Liver (tissue), 9 donors: ENCODE measurements around the gene CTTN. TPM values are rescaled to one million over a fixed set of nuclear protein-coding genes. Genes with fewer than 3 reads are reported as not detected.

Experiments
- DNase-seq: peaks from one replicate; pipeline ENCODE4 v3.0.0-alpha.2; 2017; ENCODE audit warnings: low spot score
- H3K27ac ChIP-seq, 2 donors: one replicate each; pipeline ENCODE4 v1.7.0; 2013; ENCODE audit warnings: inconsistent platforms in 2 of 2, low read length in 2 of 2, control low read depth in 1 of 2, low read depth in 1 of 2, mild to moderate bottlenecking in 1 of 2
- H3K27me3 ChIP-seq, 4 donors: one replicate each; pipeline versions ENCODE4 v1.6.1 to v1.7.0; 2013; ENCODE audit warnings: low read length in 3 of 4, inconsistent platforms in 1 of 4, mild to moderate bottlenecking in 1 of 4, moderate library complexity in 1 of 4; ENCODE audit not compliant: control insufficient read depth in 4 of 4, insufficient read depth in 4 of 4
- H3K36me3 ChIP-seq, 4 donors: one replicate each; pipeline versions ENCODE4 v1.6.1 to v1.7.0; 2013; ENCODE audit warnings: low read length in 3 of 4, mild to moderate bottlenecking in 3 of 4, low read depth in 1 of 4, moderate library complexity in 1 of 4; ENCODE audit not compliant: control insufficient read depth in 4 of 4, insufficient read depth in 3 of 4
- H3K4me1 ChIP-seq, 4 donors: one replicate each; pipeline versions ENCODE4 v1.6.1 to v1.7.0; 2013; ENCODE audit warnings: low read length in 3 of 4, mild to moderate bottlenecking in 3 of 4, moderate library complexity in 1 of 4; ENCODE audit not compliant: control insufficient read depth in 4 of 4, insufficient read depth in 4 of 4
- H3K4me3 ChIP-seq, 3 donors: one replicate each; pipeline versions ENCODE4 v1.6.1 to v1.7.0; 2013; ENCODE audit warnings: low read length in 3 of 3, control low read depth in 1 of 3, low read depth in 1 of 3, mild to moderate bottlenecking in 1 of 3
- H3K9ac ChIP-seq, 2 donors: one replicate each; pipeline ENCODE4 v1.7.0; 2013; ENCODE audit warnings: low read length in 2 of 2, mild to moderate bottlenecking in 2 of 2, moderate library complexity in 2 of 2, control low read depth in 1 of 2, low read depth in 1 of 2
- H3K9me3 ChIP-seq, 4 donors: one replicate each; pipeline versions ENCODE4 v1.6.1 to v1.7.0; 2013; ENCODE audit warnings: low read length in 3 of 4; ENCODE audit not compliant: control insufficient read depth in 4 of 4
- ATF3 ChIP-seq: IDR thresholded peaks from 2 replicates; pipeline ENCODE4 v1.6.1; 2016; ENCODE audit warnings: antibody characterized with exemption
- FOXA2 ChIP-seq: IDR thresholded peaks from 2 replicates; pipeline ENCODE4 v1.6.1; 2016; ENCODE audit warnings: antibody characterized with exemption
- HNF4A ChIP-seq, 2 donors: conservative IDR thresholded peaks; 2 replicates each; pipeline ENCODE4 v1.6.1; 2016; ENCODE audit warnings: antibody characterized with exemption in 2 of 2, mild to moderate bottlenecking in 2 of 2
- HNF4G ChIP-seq: IDR thresholded peaks from 2 replicates; pipeline ENCODE4 v1.6.1; 2016; ENCODE audit warnings: antibody characterized with exemption
- WGBS: extraction: QIAGEN DNeasy Blood & Tissue Kit; methylation state at CpG from one replicate; pipeline ENCODE4 v1.1.7; 2013; 5-methylcytosine and 5-hydroxymethylcytosine counted together
- polyA plus RNA-seq, 2 donors: library from polyadenylated mRNA; stranded (reverse) in 1 of 2; unstranded in 1 of 2; fragments of 200-250 nt in 1 of 2; fragments of >200 nt in 1 of 2; fragmentation: Nextera tagmentation in 1 of 2; extraction: Ambion mirVana in 1 of 2; gene quantifications; one replicate each; pipeline versions ENCODE4 v1.2.1 to v1.2.3, GENCODE V29; 2013 to 2015
- total RNA-seq, 2 donors: library from RNA; depleted of rRNA; stranded (reverse); fragments of >200 nt; gene quantifications; one replicate each; pipeline ENCODE4 v1.2.3, GENCODE V29; 2014
- TF ChIP-seq, protein P1 (sequence below): fragments of 150-350 bp; IDR thresholded peaks from 2 replicates; pipeline ENCODE4 v1.5.1; 2017; ENCODE audit warnings: improper control_type of control experiment, low read depth, low read length; ENCODE audit not compliant: missing input control
- TF ChIP-seq, protein P2 (sequence below): IDR thresholded peaks from 2 replicates; pipeline ENCODE4 v1.6.1; 2016; ENCODE audit warnings: antibody characterized with exemption, mild to moderate bottlenecking
- donor health status: healthy.
- donor health status: healthy.
- donor health status: healthy.
- donor health status: healthy.
- donor health status: healthy.

CTTN gene
- total and polyA plus RNA-seq, 4 donors = 38.7 to 136 (median 45.4) TPM

- Histone ChIP-seq H3K9me3 (peaks cover 0 to 3% (median 0%) of the 10 kb centered on the region in 4 donors), H3K4me1 (peaks cover 0 to 5% (median 2%) of the 10 kb centered on the region in 4 donors), H3K27me3 (no peaks in the 10 kb centered on the region), H3K9ac (no peak overlapping the region), H3K27ac (no peak overlapping the region), H3K4me3 (no peak overlapping the region), H3K36me3 (peaks cover 0 to 21% (median 4%) of the 10 kb centered on the region in 4 donors)
- 97% methylated on average over 22 of the region's 22 CpGs for WGBS
- TF ChIP-seq HNF4G (no peak), FOXA2 (no peak), ATF3 (no peak), HNF4A (conservative IDR thresholded peaks at IDR 0.05) (no peak)
- TF ChIP-seq, protein P1, sequence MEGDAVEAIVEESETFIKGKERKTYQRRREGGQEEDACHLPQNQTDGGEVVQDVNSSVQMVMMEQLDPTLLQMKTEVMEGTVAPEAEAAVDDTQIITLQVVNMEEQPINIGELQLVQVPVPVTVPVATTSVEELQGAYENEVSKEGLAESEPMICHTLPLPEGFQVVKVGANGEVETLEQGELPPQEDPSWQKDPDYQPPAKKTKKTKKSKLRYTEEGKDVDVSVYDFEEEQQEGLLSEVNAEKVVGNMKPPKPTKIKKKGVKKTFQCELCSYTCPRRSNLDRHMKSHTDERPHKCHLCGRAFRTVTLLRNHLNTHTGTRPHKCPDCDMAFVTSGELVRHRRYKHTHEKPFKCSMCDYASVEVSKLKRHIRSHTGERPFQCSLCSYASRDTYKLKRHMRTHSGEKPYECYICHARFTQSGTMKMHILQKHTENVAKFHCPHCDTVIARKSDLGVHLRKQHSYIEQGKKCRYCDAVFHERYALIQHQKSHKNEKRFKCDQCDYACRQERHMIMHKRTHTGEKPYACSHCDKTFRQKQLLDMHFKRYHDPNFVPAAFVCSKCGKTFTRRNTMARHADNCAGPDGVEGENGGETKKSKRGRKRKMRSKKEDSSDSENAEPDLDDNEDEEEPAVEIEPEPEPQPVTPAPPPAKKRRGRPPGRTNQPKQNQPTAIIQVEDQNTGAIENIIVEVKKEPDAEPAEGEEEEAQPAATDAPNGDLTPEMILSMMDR = no peak
- TF ChIP-seq, protein P2, sequence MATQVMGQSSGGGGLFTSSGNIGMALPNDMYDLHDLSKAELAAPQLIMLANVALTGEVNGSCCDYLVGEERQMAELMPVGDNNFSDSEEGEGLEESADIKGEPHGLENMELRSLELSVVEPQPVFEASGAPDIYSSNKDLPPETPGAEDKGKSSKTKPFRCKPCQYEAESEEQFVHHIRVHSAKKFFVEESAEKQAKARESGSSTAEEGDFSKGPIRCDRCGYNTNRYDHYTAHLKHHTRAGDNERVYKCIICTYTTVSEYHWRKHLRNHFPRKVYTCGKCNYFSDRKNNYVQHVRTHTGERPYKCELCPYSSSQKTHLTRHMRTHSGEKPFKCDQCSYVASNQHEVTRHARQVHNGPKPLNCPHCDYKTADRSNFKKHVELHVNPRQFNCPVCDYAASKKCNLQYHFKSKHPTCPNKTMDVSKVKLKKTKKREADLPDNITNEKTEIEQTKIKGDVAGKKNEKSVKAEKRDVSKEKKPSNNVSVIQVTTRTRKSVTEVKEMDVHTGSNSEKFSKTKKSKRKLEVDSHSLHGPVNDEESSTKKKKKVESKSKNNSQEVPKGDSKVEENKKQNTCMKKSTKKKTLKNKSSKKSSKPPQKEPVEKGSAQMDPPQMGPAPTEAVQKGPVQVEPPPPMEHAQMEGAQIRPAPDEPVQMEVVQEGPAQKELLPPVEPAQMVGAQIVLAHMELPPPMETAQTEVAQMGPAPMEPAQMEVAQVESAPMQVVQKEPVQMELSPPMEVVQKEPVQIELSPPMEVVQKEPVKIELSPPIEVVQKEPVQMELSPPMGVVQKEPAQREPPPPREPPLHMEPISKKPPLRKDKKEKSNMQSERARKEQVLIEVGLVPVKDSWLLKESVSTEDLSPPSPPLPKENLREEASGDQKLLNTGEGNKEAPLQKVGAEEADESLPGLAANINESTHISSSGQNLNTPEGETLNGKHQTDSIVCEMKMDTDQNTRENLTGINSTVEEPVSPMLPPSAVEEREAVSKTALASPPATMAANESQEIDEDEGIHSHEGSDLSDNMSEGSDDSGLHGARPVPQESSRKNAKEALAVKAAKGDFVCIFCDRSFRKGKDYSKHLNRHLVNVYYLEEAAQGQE = no peak
- DNase-seq = no peak
These were observed 87.7 kb downstream of the CTTN start for GRCh38 chr11:70486026-70486415.

Other genes with a start within 250 kb of the CTTN start
- 10 to 100 TPM; 14.0 to 17.3 TPM for gene FADD, start 195.2 kb upstream of the CTTN start, total RNA-seq
- gene FADD, start 195.2 kb upstream of the CTTN start, polyA plus RNA-seq = 10 to 100 TPM in 1 of 2 donors, 1 to 10 TPM in 1; 1.8 to 15.6 TPM
- 10 to 100 TPM; 15.5 to 39.6 TPM for gene PPFIA1, start 127.8 kb upstream of the CTTN start, total RNA-seq
- gene PPFIA1, start 127.8 kb upstream of the CTTN start, polyA plus RNA-seq = 10 to 100 TPM in 1 of 2 donors, 1 to 10 TPM in 1; 9.9 to 13.5 TPM